ENCODE measurements around the gene ATP2A2.
"Not testable (repeated sequence)": the region's sequence is repeated elsewhere in the genome, so short reads cannot be mapped to it uniquely, and the experiment has no call there.

ATP2A2 gene

DNA sequence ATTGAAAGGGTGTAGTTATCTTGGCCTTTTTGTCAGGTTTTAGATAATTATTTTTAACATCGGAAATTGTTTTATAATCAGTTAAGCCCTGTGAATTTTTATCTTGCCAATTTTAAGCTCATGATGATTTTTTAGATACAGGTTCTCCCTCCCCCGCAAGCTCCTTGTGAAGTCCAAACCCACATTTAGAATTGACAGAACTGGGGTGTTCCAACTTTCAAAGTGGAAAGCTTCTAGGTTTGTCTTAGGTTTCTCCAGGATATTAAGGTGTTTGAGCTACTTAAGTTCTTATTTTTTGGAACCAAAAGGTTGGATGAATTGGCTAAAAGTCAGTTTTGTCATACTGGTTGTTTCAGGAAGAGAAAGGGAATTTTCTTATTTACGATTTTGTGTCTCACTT lies 49.1 kb downstream of the ATP2A2 start:
- H3K4me1 ChIP-seq (ENCODE audit: control insufficient read depth, insufficient read depth, low read length, poor library complexity, severe bottlenecking), result peaks cover 4% of the 10 kb centered on the region
- peak overlapping the region; percentile 31 for H3K27ac ChIP-seq (ENCODE audit: low read depth, low read length, severe bottlenecking)
- no peaks in the 10 kb centered on the region for H3K9me3 ChIP-seq (ENCODE audit: control insufficient read depth, low read length)
- H3K4me3 ChIP-seq (ENCODE audit: extremely low read depth, insufficient read depth, low read length, poor library complexity, severe bottlenecking), result no peak overlapping the region
- WGBS, 2 experiments (ENCODE audit: insufficient coverage in 2 of 2), result 100% methylated on average over 2 of the region's 3 CpGs; no CpG with 5 or more reads in 1 of the 2 experiments
- H3K36me3 ChIP-seq (ENCODE audit: control insufficient read depth, insufficient read depth, low read length), result peaks cover 97% of the 10 kb centered on the region

DNA sequence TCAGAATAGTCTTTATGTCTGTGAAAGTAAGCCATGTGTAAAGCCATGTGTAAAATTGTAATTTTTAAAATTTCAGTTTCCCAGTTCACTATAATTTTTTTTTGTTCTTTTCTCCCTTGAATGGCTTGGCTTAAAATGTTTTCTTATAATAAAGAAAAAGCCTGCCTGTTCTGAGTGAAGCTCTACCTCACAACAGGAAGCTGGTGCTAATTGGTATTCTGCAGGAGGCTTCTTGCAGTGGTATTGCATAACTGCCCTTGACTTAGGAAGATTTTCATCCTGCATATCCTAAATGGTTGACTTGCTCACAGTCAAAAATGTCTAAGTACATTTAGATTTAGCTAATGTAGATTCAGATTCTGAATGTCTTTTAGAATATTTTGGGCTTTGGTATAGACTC lies 49.5 kb downstream of the ATP2A2 start:
- H3K27ac ChIP-seq (ENCODE audit: low read depth, low read length, severe bottlenecking), result peak overlapping the region; percentile 31
- no peaks in the 10 kb centered on the region for H3K9me3 ChIP-seq (ENCODE audit: control insufficient read depth, low read length)
- H3K4me3 ChIP-seq (ENCODE audit: extremely low read depth, insufficient read depth, low read length, poor library complexity, severe bottlenecking), result no peak overlapping the region
- peaks cover 97% of the 10 kb centered on the region for H3K36me3 ChIP-seq (ENCODE audit: control insufficient read depth, insufficient read depth, low read length)
- peaks cover 4% of the 10 kb centered on the region for H3K4me1 ChIP-seq (ENCODE audit: control insufficient read depth, insufficient read depth, low read length, poor library complexity, severe bottlenecking)

- Histone ChIP-seq H3K27ac (ENCODE audit: low read depth, low read length, severe bottlenecking) (no peak overlapping the region), H3K4me3 (ENCODE audit: extremely low read depth, insufficient read depth, low read length, poor library complexity, severe bottlenecking) (no peak overlapping the region), H3K9me3 (ENCODE audit: control insufficient read depth, low read length) (no peaks in the 10 kb centered on the region), H3K36me3 (ENCODE audit: control insufficient read depth, insufficient read depth, low read length) (peaks cover 97% of the 10 kb centered on the region), H3K4me1 (ENCODE audit: control insufficient read depth, insufficient read depth, low read length, poor library complexity, severe bottlenecking) (peaks cover 4% of the 10 kb centered on the region)
These were observed 52.2 kb downstream of the ATP2A2 start for GRCh38 chr12:110333201-110333600.

DNA sequence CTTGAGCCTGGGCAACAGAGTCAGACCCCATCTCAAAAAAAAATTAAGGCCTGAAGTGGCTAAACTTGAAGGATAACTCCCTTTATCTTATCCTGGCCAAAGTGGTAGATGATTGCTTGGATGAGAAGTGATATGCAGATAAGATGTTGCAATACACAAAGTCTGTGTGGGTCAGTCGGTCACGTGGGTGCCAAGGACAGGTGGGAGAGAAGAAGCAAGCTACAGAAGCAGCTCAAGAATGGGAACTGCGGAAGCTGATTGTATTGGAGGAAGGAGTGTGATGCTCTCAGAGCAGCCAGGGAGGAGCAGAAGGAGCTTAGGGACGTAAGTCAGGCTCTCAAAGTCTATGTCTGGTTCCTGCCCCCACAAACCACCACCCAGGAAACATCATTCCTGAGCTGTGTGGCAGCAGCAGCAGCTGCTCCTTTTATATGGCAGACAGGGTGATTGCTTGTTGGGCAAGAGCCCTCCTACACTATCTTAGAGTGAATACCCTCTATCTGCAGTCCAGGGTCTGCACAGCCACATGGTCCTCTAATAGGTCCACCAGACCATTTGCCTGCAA lies 54.5 kb downstream of the ATP2A2 start:
- no peaks in the 10 kb centered on the region for H3K9me3 ChIP-seq (ENCODE audit: control insufficient read depth, low read length)
- H3K4me3 ChIP-seq (ENCODE audit: extremely low read depth, insufficient read depth, low read length, poor library complexity, severe bottlenecking), result no peak overlapping the region
- WGBS, 2 experiments (ENCODE audit: insufficient coverage in 2 of 2), result 96 to 100% methylated on average over 2 to 3 of the region's 4 CpGs
- no peaks in the 10 kb centered on the region for H3K4me1 ChIP-seq (ENCODE audit: control insufficient read depth, insufficient read depth, low read length, poor library complexity, severe bottlenecking)
- no peak overlapping the region for H3K27ac ChIP-seq (ENCODE audit: low read depth, low read length, severe bottlenecking)
- H3K36me3 ChIP-seq (ENCODE audit: control insufficient read depth, insufficient read depth, low read length), result peaks cover 99% of the 10 kb centered on the region

DNA sequence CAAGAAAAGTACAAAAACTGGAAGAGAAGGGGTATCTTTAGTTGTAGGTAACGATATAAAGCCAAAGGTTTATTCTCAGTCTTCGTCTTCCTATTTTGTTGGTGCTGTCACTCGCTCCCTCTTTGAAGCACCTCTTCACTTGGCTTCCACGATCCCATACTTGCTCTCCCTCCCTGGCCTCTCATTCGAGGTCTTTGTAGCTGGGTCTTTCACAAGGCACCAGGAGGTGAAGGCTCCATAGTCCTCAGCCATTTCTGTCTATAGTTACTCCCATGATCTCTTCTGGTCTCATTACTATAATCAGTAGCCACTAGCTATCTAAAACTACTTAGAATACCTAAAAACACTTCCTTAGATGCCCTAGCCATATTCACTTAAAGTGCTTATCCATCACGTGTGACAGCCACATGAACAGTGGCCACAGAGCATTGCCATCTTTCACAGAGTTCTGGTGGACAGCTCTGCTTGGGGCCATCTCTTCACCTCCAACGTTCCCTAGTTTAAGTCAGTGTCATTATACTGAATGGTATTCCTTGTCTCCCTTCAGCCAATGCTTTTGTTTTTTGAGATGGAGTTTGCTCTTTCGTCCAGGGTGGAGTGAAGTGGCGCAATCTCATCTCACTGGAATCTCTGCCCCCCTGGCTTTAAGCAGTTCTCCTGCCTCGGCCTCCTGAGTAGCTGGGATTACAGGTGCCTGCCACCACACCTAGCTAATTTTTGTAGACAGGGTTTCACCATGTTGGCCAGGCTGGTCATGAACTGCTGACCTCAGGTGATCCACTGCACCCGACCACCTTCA lies 57.1 kb downstream of the ATP2A2 start:
- Histone ChIP-seq H3K27ac (ENCODE audit: low read depth, low read length, severe bottlenecking) (no peak overlapping the region), H3K4me3 (ENCODE audit: extremely low read depth, insufficient read depth, low read length, poor library complexity, severe bottlenecking) (no peak overlapping the region), H3K4me1 (ENCODE audit: control insufficient read depth, insufficient read depth, low read length, poor library complexity, severe bottlenecking) (no peaks in the 10 kb centered on the region), H3K36me3 (ENCODE audit: control insufficient read depth, insufficient read depth, low read length) (peaks cover 100% of the 10 kb centered on the region), H3K9me3 (ENCODE audit: control insufficient read depth, low read length) (no peaks in the 10 kb centered on the region)
- WGBS, 2 experiments (ENCODE audit: insufficient coverage in 2 of 2), result 97% methylated on average over 10 of the region's 11 CpGs

- H3K4me3 ChIP-seq (ENCODE audit: extremely low read depth, insufficient read depth, low read length, poor library complexity, severe bottlenecking), result no peak overlapping the region
These were observed 57.7 kb downstream of the ATP2A2 start for GRCh38 chr12:110338754-110339153.

GRCh38 chr12:110339184-110339952 lies 58.3 kb downstream of the ATP2A2 start:
- no peaks in the 10 kb centered on the region for H3K4me1 ChIP-seq (ENCODE audit: control insufficient read depth, insufficient read depth, low read length, poor library complexity, severe bottlenecking)
- WGBS, 2 experiments (ENCODE audit: insufficient coverage in 2 of 2), result 99% methylated on average over 6 to 7 of the region's 8 CpGs
- H3K27ac ChIP-seq (ENCODE audit: low read depth, low read length, severe bottlenecking), result no peak overlapping the region
- peaks cover 100% of the 10 kb centered on the region for H3K36me3 ChIP-seq (ENCODE audit: control insufficient read depth, insufficient read depth, low read length)
- no peak overlapping the region for H3K4me3 ChIP-seq (ENCODE audit: extremely low read depth, insufficient read depth, low read length, poor library complexity, severe bottlenecking)
- no peaks in the 10 kb centered on the region for H3K9me3 ChIP-seq (ENCODE audit: control insufficient read depth, low read length)

More at GRCh38 chr12:110338754-110339153, 57.7 kb downstream of the ATP2A2 start:
- Histone ChIP-seq H3K9me3 (ENCODE audit: control insufficient read depth, low read length) (no peaks in the 10 kb centered on the region), H3K4me1 (ENCODE audit: control insufficient read depth, insufficient read depth, low read length, poor library complexity, severe bottlenecking) (no peaks in the 10 kb centered on the region), H3K36me3 (ENCODE audit: control insufficient read depth, insufficient read depth, low read length) (peaks cover 100% of the 10 kb centered on the region), H3K27ac (ENCODE audit: low read depth, low read length, severe bottlenecking) (no peak overlapping the region)
- WGBS, 2 experiments (ENCODE audit: insufficient coverage in 2 of 2), result 80 to 97% methylated on average over 2 of the region's 3 CpGs

- WGBS, 2 experiments (ENCODE audit: insufficient coverage in 2 of 2), result 92% methylated on average over 4 to 7 of the region's 8 CpGs
- H3K36me3 ChIP-seq (ENCODE audit: control insufficient read depth, insufficient read depth, low read length), result peaks cover 100% of the 10 kb centered on the region
- not testable (repeated sequence) for H3K4me3 ChIP-seq (ENCODE audit: extremely low read depth, insufficient read depth, low read length, poor library complexity, severe bottlenecking); H3K9me3 ChIP-seq (ENCODE audit: control insufficient read depth, low read length); H3K27ac ChIP-seq (ENCODE audit: low read depth, low read length, severe bottlenecking); H3K4me1 ChIP-seq (ENCODE audit: control insufficient read depth, insufficient read depth, low read length, poor library complexity, severe bottlenecking)
These were observed 59.2 kb downstream of the ATP2A2 start for GRCh38 chr12:110340261-110340660.

- 94 to 97% methylated on average over 11 to 17 of the region's 18 CpGs for WGBS, 2 experiments (ENCODE audit: insufficient coverage in 2 of 2)
- peaks cover 100% of the 10 kb centered on the region for H3K36me3 ChIP-seq (ENCODE audit: control insufficient read depth, insufficient read depth, low read length)
- H3K27ac ChIP-seq (ENCODE audit: low read depth, low read length, severe bottlenecking), result peak overlapping the region; percentile 47
- H3K4me1 ChIP-seq (ENCODE audit: control insufficient read depth, insufficient read depth, low read length, poor library complexity, severe bottlenecking), result no peaks in the 10 kb centered on the region
- H3K9me3 ChIP-seq (ENCODE audit: control insufficient read depth, low read length), result no peaks in the 10 kb centered on the region
- no peak overlapping the region for H3K4me3 ChIP-seq (ENCODE audit: extremely low read depth, insufficient read depth, low read length, poor library complexity, severe bottlenecking)
These were observed 59.7 kb downstream of the ATP2A2 start for GRCh38 chr12:110340706-110341105.

- no peaks in the 10 kb centered on the region for H3K4me1 ChIP-seq (ENCODE audit: control insufficient read depth, insufficient read depth, low read length, poor library complexity, severe bottlenecking)
- no peaks in the 10 kb centered on the region for H3K9me3 ChIP-seq (ENCODE audit: control insufficient read depth, low read length)
- 93 to 97% methylated on average over 15 of the region's 15 CpGs for WGBS, 2 experiments (ENCODE audit: insufficient coverage in 2 of 2)
- H3K4me3 ChIP-seq (ENCODE audit: extremely low read depth, insufficient read depth, low read length, poor library complexity, severe bottlenecking), result no peak overlapping the region
- peaks cover 100% of the 10 kb centered on the region for H3K36me3 ChIP-seq (ENCODE audit: control insufficient read depth, insufficient read depth, low read length)
- no peak overlapping the region for H3K27ac ChIP-seq (ENCODE audit: low read depth, low read length, severe bottlenecking)
These were observed 61.1 kb downstream of the ATP2A2 start for GRCh38 chr12:110342157-110342556.

DNA sequence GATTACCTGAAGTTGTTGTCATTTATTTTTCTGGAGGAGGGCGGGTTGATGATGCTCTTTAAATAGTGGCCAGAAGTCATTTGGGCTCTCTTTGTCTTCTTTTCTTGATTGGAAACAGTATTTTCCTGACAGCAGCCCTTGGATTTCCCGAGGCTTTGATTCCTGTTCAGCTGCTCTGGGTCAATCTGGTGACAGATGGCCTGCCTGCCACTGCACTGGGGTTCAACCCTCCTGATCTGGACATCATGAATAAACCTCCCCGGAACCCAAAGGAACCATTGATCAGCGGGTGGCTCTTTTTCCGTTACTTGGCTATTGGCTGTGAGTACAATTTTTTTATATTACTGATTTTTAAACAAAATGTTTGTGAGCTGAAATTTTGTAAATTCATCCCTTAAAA lies 62.1 kb downstream of the ATP2A2 start:
- H3K4me3 ChIP-seq (ENCODE audit: extremely low read depth, insufficient read depth, low read length, poor library complexity, severe bottlenecking), result no peak overlapping the region
- H3K4me1 ChIP-seq (ENCODE audit: control insufficient read depth, insufficient read depth, low read length, poor library complexity, severe bottlenecking), result no peaks in the 10 kb centered on the region
- WGBS, 2 experiments (ENCODE audit: insufficient coverage in 2 of 2), result 77 to 96% methylated on average over 1 to 2 of the region's 5 CpGs
- H3K9me3 ChIP-seq (ENCODE audit: control insufficient read depth, low read length), result no peaks in the 10 kb centered on the region
- H3K27ac ChIP-seq (ENCODE audit: low read depth, low read length, severe bottlenecking), result no peak overlapping the region
- H3K36me3 ChIP-seq (ENCODE audit: control insufficient read depth, insufficient read depth, low read length), result peaks cover 100% of the 10 kb centered on the region
